NCI-H345 treated with DMSO at 0.1 percent for 48 hours (cell line): Measurements from ENCODE around the gene DPM1.

ENCODE experiments used
- DNase-seq: peaks from one replicate; lab custom pipeline; 2025; ENCODE audit not compliant: unreplicated experiment; lab: John Stamatoyannopoulos, UW

The DPM1 gene

DNA sequence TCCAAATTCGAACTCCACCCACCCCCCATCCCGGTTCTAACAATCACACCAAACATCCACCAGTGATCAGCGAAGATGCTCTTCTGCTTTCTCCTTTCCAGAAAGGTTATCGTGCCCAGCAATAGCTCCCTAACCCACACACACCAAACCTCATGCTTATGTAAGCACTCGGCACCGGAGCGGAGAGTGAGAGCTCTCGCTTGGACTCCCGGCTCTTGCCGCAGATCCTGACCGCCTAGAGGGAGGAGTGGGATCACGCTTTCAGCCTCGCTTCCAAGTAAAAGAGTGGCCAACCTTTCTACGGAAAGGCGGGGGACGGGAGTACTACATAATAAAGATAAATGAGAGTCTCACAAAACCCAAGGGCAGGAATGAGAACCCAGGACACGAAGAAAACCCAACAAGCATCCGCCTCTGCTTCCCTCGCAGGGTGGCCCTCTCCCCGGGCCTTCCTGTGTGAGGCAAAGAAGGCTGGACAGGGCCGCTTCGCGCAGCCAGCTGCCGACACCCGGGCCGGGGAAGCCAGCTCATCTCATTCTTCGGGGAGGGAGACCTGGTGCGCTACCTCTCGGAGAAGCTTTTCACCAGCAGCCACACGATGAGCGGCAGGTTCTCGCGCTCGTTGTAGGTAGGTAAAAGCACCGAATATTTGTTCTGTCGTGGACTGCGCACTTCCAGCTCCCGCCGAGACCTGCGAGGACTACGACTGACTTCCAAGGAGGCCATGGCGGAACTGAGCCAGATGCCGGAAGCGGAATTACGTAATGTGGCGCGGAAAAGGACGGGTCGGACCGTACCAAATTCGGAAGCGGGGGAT lies at the start of gene DPM1:
Gene DPM1 (minus strand): TSS at position 735 of the 817 bp plus-strand sequence. CDS start 9 bp downstream, at position 726.
- no peak for DNase-seq

DNA sequence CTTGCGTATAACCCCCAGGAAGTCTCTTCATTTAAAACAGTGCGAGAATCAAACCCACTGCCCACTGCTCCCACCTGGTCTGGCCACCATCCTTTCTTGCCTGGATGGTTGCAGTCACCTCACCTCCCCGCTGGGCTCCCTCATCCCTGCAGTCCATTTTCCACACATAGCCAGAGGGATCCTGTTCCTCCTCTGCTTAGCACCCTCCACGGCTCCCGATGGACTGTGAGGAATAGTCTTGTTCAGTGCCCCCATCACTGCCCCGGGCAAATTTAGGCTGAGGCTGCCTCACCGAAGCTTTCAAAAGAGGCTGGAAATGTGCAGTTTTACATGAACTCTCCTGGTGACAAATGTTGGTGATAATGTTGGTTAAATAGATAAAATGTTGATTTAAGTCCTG lies 46.9 kb upstream of the DPM1 start:
- DNase-seq, result no peak

GRCh38 chr20:51004781-51005180 lies 46.4 kb upstream of the DPM1 start:
- no peak for DNase-seq

DNA sequence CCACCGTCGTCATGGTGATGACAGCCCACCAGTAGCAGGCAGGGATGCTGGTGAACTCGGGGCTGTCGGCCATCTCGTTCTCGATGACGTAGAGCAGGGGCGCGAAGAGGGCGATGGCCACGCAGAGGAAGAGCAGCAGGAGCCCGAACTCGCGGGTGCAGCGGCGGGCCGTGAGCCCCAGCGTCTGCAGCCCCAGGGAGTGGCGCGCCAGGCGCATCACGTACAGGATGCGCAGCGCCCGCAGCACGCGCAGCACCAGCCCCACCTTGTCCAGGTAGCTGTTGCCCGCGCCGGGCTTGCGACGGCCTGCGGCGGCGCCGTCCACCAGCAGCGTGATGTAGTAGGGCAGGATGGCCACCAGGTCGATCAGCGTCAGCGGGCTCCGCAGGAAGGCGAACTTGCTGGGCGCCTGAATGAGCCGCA lies 46.0 kb upstream of the DPM1 start:
- no peak for DNase-seq

- DNase-seq, result no peak
Measured at GRCh38 chr20:51003753-51004152, 45.4 kb upstream of the DPM1 start.

- DNase-seq, result no peak
Measured at GRCh38 chr20:51002633-51003032, 44.3 kb upstream of the DPM1 start.

GRCh38 chr20:51001430-51002265 lies 43.3 kb upstream of the DPM1 start:
- DNase-seq, result no peak

DNA sequence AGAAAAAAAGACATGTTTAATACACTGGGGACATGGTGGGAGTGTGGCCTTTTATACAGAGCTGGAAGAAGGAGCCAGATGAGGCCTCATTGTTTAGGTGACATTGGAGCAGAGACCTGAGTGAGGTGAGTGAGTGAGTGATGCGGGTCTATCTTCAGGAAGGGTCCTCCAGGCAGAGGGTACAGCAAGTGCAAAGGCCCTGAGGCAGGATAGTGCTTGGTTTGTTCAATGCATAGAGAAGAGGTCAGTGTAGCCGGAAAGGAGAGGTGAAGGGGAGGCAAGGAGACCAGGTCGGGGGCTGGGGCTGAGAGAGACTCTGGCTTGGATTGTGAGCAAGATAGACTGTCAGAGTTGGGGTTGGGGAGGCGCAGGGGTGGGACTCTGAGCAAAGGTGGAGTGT lies 41.0 kb upstream of the DPM1 start:
- no peak for DNase-seq

- no peak for DNase-seq
Measured at GRCh38 chr20:50996901-50997865, 38.9 kb upstream of the DPM1 start.

DNA sequence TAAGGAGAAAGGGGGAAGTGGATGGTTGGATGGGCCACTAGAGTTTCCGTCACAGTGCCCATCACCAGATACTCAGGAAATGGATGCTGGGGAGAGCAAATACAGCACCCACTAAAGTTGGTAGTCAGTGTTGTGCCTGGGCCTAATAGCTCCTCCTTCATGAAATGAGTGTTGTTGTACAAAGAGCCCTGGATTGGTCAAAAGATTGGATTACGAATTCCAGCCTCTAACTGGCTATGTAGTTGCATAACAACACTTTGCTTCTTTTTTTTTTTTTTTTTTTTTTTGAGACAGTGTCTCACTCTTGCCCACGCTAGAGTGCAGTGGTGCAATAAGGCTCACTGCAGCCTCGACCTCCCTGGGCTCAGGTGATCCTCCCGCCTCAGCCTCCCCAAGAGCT lies 37.2 kb upstream of the DPM1 start:
- DNase-seq, result no peak

DNA sequence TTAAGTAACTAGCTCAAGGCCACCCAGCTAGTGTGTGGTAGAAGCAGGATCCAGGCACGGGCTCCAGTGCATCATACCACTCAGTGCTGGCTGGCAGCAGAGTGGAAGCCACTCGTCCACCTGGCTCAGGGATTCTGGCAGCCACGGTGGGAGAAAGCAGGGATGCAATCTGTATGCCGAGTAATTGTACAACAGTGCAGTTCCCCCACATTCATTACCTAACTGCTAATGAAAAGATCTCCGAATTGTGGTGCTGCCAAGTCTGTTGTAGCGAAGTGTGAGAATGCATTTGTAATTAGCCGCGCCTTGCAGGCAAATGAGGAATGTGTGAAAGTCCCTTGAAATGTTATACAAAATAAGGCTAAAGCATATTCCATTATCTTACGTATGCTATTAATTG lies 35.5 kb upstream of the DPM1 start:
- DNase-seq, result no peak

- DNase-seq, result peak; percentile 2
Measured at GRCh38 chr20:50992733-50993457, 34.6 kb upstream of the DPM1 start.

- no peak for DNase-seq
Measured at GRCh38 chr20:50992336-50992732, 34.0 kb upstream of the DPM1 start.

DNA sequence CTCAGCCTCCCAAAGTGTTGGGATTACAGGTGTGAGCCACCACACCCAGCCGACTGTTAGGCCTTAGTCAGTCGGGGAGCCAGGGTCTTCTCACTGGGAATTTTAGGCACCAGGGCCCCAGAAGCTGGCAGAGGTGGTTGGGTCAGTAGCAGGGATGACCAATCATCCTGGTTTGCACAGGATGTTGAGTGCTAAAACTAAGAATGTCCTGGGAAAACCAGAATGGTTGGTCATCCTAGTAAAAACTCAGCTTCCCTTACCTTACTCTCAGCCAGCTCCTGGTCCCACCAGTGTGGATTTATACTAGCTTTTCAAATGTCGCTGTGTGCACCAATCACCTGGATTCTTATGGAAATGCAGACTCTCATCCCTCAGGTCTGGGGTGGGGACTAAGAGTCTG lies 32.7 kb upstream of the DPM1 start:
- no peak for DNase-seq

DNA sequence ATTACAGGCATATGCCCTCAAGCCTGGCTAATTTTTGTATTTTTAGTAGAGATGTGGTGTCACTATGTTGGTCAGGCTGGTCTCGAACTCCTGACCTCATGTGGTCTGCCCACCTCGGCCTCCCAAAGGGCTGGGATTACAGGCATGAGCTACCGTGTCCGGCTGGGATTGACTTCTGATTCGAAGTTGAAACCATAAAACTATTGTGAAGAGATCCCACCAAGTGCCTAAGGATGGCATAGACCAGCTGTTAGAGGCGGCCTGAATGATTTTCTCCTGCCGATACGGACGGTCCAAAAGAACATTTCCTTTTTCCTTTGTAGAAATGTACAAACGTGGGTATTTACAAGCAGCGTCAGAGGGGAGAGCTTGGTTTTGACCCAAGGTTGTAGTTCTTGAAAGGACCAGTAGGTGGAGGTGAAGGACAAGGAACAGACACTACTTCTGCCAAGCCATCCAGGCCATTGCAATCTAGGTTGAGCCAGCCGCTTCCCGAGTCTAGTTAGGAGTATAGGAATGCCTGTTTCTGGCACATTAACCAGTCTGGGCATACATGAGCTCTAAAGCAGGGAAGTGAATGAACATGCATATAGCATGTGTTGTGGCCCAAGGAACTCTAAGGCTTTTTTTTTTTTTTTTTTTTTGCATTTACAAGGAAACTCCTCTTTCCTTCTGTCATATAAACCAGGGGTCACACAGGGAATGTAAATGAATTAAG lies 29.3 kb upstream of the DPM1 start:
- peak; percentile 74 for DNase-seq

DNA sequence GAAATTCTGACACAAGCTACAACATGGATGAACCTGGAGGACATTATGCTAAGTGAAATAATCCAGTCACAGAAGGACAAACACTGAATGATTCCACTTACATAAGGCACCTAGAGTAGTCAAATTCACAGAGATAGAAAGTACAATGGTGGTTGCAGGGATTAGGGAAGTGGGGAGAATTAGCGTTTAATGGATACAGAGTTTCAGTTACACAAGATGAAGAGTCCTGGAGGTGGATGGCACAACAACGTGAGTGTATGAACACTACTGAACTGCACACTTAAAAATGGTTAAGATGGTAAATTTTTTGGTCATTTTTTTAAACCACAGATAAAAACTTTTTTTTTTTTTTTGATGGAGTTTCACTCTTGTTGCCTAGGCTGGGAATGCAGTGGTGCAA lies 25.0 kb upstream of the DPM1 start:
- DNase-seq, result no peak

DNA sequence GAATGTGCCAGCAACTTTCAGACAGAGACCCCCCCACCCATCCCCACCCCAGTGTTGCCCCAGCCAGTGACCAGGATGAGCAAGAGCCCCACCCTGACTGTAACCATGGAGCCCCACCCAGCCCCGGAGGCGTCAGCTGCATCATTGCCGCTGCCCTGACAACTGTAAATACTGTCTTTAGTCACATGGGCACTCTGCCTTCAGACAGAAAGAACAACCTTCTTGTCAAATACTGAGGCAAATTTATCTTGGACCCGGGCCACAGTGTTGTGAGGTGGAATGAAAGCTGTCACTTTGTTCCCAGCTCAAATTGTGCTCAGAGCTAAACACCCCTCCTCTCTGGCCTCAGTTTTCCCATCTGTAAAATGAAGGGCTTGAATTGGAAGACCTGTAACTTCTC lies 24.0 kb upstream of the DPM1 start:
- peak; percentile 52 for DNase-seq

GRCh38 chr20:50981714-50982048 lies 23.3 kb upstream of the DPM1 start:
- DNase-seq, result no peak

GRCh38 chr20:50980851-50981713 lies 22.8 kb upstream of the DPM1 start:
- DNase-seq, result peak; percentile 44
